ENCODE results near the gene PTPN14.

Gene PTPN14

GRCh38 chr1:214363386-214363785 lies 188.0 kb downstream of the PTPN14 start:
- Histone ChIP-seq H3K27me3 (replicated peaks; ENCODE audit: control insufficient read depth, insufficient read depth, low read length, poor library complexity, severe bottlenecking) (peaks cover 3% of the 10 kb centered on the region), H3K4me3 (ENCODE audit: insufficient read depth, low read depth, low read length, poor library complexity, severe bottlenecking) (no peak overlapping the region), H3K4me1 (ENCODE audit: control insufficient read depth, insufficient read depth, low read length, poor library complexity, severe bottlenecking) (no peaks in the 10 kb centered on the region), H3K9me3 (ENCODE audit: control insufficient read depth, low read length) (no peaks in the 10 kb centered on the region), H3K36me3 (ENCODE audit: control insufficient read depth, insufficient read depth, low read length) (no peaks in the 10 kb centered on the region), H3K27ac (ENCODE audit: insufficient read depth, low read length, poor library complexity, severe bottlenecking) (no peak overlapping the region)
- no peak for DNase-seq

- Histone ChIP-seq H3K4me1 (ENCODE audit: control insufficient read depth, insufficient read depth, low read length, poor library complexity, severe bottlenecking) (no peaks in the 10 kb centered on the region), H3K4me3 (ENCODE audit: insufficient read depth, low read depth, low read length, poor library complexity, severe bottlenecking) (no peak overlapping the region), H3K9me3 (ENCODE audit: control insufficient read depth, low read length) (no peaks in the 10 kb centered on the region), H3K27ac (ENCODE audit: insufficient read depth, low read length, poor library complexity, severe bottlenecking) (no peak overlapping the region), H3K27me3 (replicated peaks; ENCODE audit: control insufficient read depth, insufficient read depth, low read length, poor library complexity, severe bottlenecking) (peaks cover 3% of the 10 kb centered on the region), H3K36me3 (ENCODE audit: control insufficient read depth, insufficient read depth, low read length) (no peaks in the 10 kb centered on the region)
- no peak for DNase-seq
These were observed 189.1 kb downstream of the PTPN14 start for GRCh38 chr1:214362188-214362882.

- H3K4me1 ChIP-seq (ENCODE audit: control insufficient read depth, insufficient read depth, low read length, poor library complexity, severe bottlenecking), result no peaks in the 10 kb centered on the region
- DNase-seq, result no peak
- H3K9me3 ChIP-seq (ENCODE audit: control insufficient read depth, low read length), result no peaks in the 10 kb centered on the region
- no peaks in the 10 kb centered on the region for H3K36me3 ChIP-seq (ENCODE audit: control insufficient read depth, insufficient read depth, low read length)
- no peak overlapping the region for H3K27ac ChIP-seq (ENCODE audit: insufficient read depth, low read length, poor library complexity, severe bottlenecking)
- H3K4me3 ChIP-seq (ENCODE audit: insufficient read depth, low read depth, low read length, poor library complexity, severe bottlenecking), result no peak overlapping the region
- H3K27me3 ChIP-seq (replicated peaks; ENCODE audit: control insufficient read depth, insufficient read depth, low read length, poor library complexity, severe bottlenecking), result peaks cover 3% of the 10 kb centered on the region
These were observed 189.8 kb downstream of the PTPN14 start for GRCh38 chr1:214361636-214362035.

- Histone ChIP-seq H3K4me3 (ENCODE audit: insufficient read depth, low read depth, low read length, poor library complexity, severe bottlenecking) (no peak overlapping the region), H3K36me3 (ENCODE audit: control insufficient read depth, insufficient read depth, low read length) (no peaks in the 10 kb centered on the region), H3K4me1 (ENCODE audit: control insufficient read depth, insufficient read depth, low read length, poor library complexity, severe bottlenecking) (no peaks in the 10 kb centered on the region), H3K27me3 (replicated peaks; ENCODE audit: control insufficient read depth, insufficient read depth, low read length, poor library complexity, severe bottlenecking) (peaks cover 3% of the 10 kb centered on the region), H3K27ac (ENCODE audit: insufficient read depth, low read length, poor library complexity, severe bottlenecking) (no peak overlapping the region), H3K9me3 (ENCODE audit: control insufficient read depth, low read length) (no peaks in the 10 kb centered on the region)
- no peak for DNase-seq
These were observed 190.8 kb downstream of the PTPN14 start for GRCh38 chr1:214360525-214361164.

- no peaks in the 10 kb centered on the region for H3K36me3 ChIP-seq (ENCODE audit: control insufficient read depth, insufficient read depth, low read length)
These were observed 191.3 kb downstream of the PTPN14 start for GRCh38 chr1:214360116-214360515.

GRCh38 chr1:214354440-214355148 lies 196.8 kb downstream of the PTPN14 start:
- H3K27me3 ChIP-seq (replicated peaks; ENCODE audit: control insufficient read depth, insufficient read depth, low read length, poor library complexity, severe bottlenecking), result no peaks in the 10 kb centered on the region
- H3K36me3 ChIP-seq (ENCODE audit: control insufficient read depth, insufficient read depth, low read length), result no peaks in the 10 kb centered on the region
- H3K4me3 ChIP-seq (ENCODE audit: insufficient read depth, low read depth, low read length, poor library complexity, severe bottlenecking), result no peak overlapping the region
- H3K4me1 ChIP-seq (ENCODE audit: control insufficient read depth, insufficient read depth, low read length, poor library complexity, severe bottlenecking), result no peaks in the 10 kb centered on the region
- H3K9me3 ChIP-seq (ENCODE audit: control insufficient read depth, low read length), result no peaks in the 10 kb centered on the region
- DNase-seq, result no peak
- no peak overlapping the region for H3K27ac ChIP-seq (ENCODE audit: insufficient read depth, low read length, poor library complexity, severe bottlenecking)

More at GRCh38 chr1:214360116-214360515, 191.3 kb downstream of the PTPN14 start:
- Histone ChIP-seq H3K4me1 (ENCODE audit: control insufficient read depth, insufficient read depth, low read length, poor library complexity, severe bottlenecking) (no peaks in the 10 kb centered on the region), H3K9me3 (ENCODE audit: control insufficient read depth, low read length) (no peaks in the 10 kb centered on the region), H3K27ac (ENCODE audit: insufficient read depth, low read length, poor library complexity, severe bottlenecking) (no peak overlapping the region), H3K27me3 (replicated peaks; ENCODE audit: control insufficient read depth, insufficient read depth, low read length, poor library complexity, severe bottlenecking) (peaks cover 3% of the 10 kb centered on the region), H3K4me3 (ENCODE audit: insufficient read depth, low read depth, low read length, poor library complexity, severe bottlenecking) (no peak overlapping the region)
- DNase-seq, result no peak

- no peaks in the 10 kb centered on the region for H3K4me1 ChIP-seq (ENCODE audit: control insufficient read depth, insufficient read depth, low read length, poor library complexity, severe bottlenecking)
- H3K27ac ChIP-seq (ENCODE audit: insufficient read depth, low read length, poor library complexity, severe bottlenecking), result no peak overlapping the region
- H3K9me3 ChIP-seq (ENCODE audit: control insufficient read depth, low read length), result no peaks in the 10 kb centered on the region
- no peaks in the 10 kb centered on the region for H3K27me3 ChIP-seq (replicated peaks; ENCODE audit: control insufficient read depth, insufficient read depth, low read length, poor library complexity, severe bottlenecking)
- H3K36me3 ChIP-seq (ENCODE audit: control insufficient read depth, insufficient read depth, low read length), result no peaks in the 10 kb centered on the region
- no peak overlapping the region for H3K4me3 ChIP-seq (ENCODE audit: insufficient read depth, low read depth, low read length, poor library complexity, severe bottlenecking)
- DNase-seq, result no peak
These were observed 198.6 kb downstream of the PTPN14 start for GRCh38 chr1:214352838-214353237.

- Histone ChIP-seq H3K4me1 (ENCODE audit: control insufficient read depth, insufficient read depth, low read length, poor library complexity, severe bottlenecking) (no peaks in the 10 kb centered on the region), H3K4me3 (ENCODE audit: insufficient read depth, low read depth, low read length, poor library complexity, severe bottlenecking) (no peak overlapping the region), H3K9me3 (ENCODE audit: control insufficient read depth, low read length) (no peaks in the 10 kb centered on the region), H3K36me3 (ENCODE audit: control insufficient read depth, insufficient read depth, low read length) (no peaks in the 10 kb centered on the region), H3K27ac (ENCODE audit: insufficient read depth, low read length, poor library complexity, severe bottlenecking) (no peak overlapping the region), H3K27me3 (replicated peaks; ENCODE audit: control insufficient read depth, insufficient read depth, low read length, poor library complexity, severe bottlenecking) (no peaks in the 10 kb centered on the region)
- no peak for DNase-seq
These were observed 199.7 kb downstream of the PTPN14 start for GRCh38 chr1:214351551-214352277.

GRCh38 chr1:214349781-214350180 lies 201.6 kb downstream of the PTPN14 start:
- no peaks in the 10 kb centered on the region for H3K27me3 ChIP-seq (replicated peaks; ENCODE audit: control insufficient read depth, insufficient read depth, low read length, poor library complexity, severe bottlenecking)
- H3K4me1 ChIP-seq (ENCODE audit: control insufficient read depth, insufficient read depth, low read length, poor library complexity, severe bottlenecking), result no peaks in the 10 kb centered on the region
- no peaks in the 10 kb centered on the region for H3K9me3 ChIP-seq (ENCODE audit: control insufficient read depth, low read length)
- no peak for DNase-seq
- H3K27ac ChIP-seq (ENCODE audit: insufficient read depth, low read length, poor library complexity, severe bottlenecking), result no peak overlapping the region
- H3K4me3 ChIP-seq (ENCODE audit: insufficient read depth, low read depth, low read length, poor library complexity, severe bottlenecking), result no peak overlapping the region
- H3K36me3 ChIP-seq (ENCODE audit: control insufficient read depth, insufficient read depth, low read length), result peaks cover 5% of the 10 kb centered on the region

Data from effector memory CD4-positive, alpha-beta T cell (primary cell).